ENCODE measurements around the gene HMCN1.

Gene HMCN1

GRCh38 chr1:185695299-185695698 is 38.9 kb upstream of the HMCN1 start:
- CTCF ChIA-PET: interaction anchor here (0.6 to 3.2 kb wide), 13 partner anchors 15 to 841 kb away, joined by 3 to 20 read pairs (median 3); partner anchors contain the start of gene HMCN1
- DNase-seq (ENCODE audit: low read depth, low spot score): no peak
- no peak for TF ChIP-seq CTCF (IDR thresholded peaks at IDR 0.05; ENCODE audit: insufficient read depth, low read length, missing control alignments)
- POLR2A ChIA-PET: no interaction called here
- no peak overlapping the region for H3K4me3 ChIP-seq (ENCODE audit: low read depth, low read length)

- POLR2A ChIA-PET: interaction anchor here (0.6 kb wide), 1 partner anchor 199 kb away, joined by 3 read pairs; no protein-coding TSS in a partner anchor
- CTCF ChIA-PET: interaction anchor here (0.7 to 3.2 kb wide), 9 partner anchors 9 to 514 kb away, joined by 3 to 20 read pairs (median 3); partner anchors contain the start of gene HMCN1
- no peak for DNase-seq (ENCODE audit: low read depth, low spot score)
- TF ChIP-seq CTCF (IDR thresholded peaks at IDR 0.05; ENCODE audit: insufficient read depth, low read length, missing control alignments): no peak
- no peak overlapping the region for H3K4me3 ChIP-seq (ENCODE audit: low read depth, low read length)
Observed at GRCh38 chr1:185696422-185697150, 37.6 kb upstream of the HMCN1 start.

GRCh38 chr1:185699874-185700273 is 34.3 kb upstream of the HMCN1 start:
- POLR2A ChIA-PET: no interaction called here
- no peak for DNase-seq (ENCODE audit: low read depth, low spot score)

GRCh38 chr1:185701650-185702049 is 32.5 kb upstream of the HMCN1 start:
- ChIA-PET POLR2A (no interaction called here), CTCF (interaction anchor here (0.7 to 1.6 kb wide), 2 partner anchors 16 to 18 kb away, joined by 3 to 13 read pairs; no protein-coding TSS in a partner anchor)
- TF ChIP-seq CTCF (IDR thresholded peaks at IDR 0.05; ENCODE audit: insufficient read depth, low read length, missing control alignments): no peak
- DNase-seq (ENCODE audit: low read depth, low spot score): no peak
- no peak overlapping the region for H3K4me3 ChIP-seq (ENCODE audit: low read depth, low read length)

More at GRCh38 chr1:185699874-185700273, 34.3 kb upstream of the HMCN1 start:
- no peak for TF ChIP-seq CTCF (IDR thresholded peaks at IDR 0.05; ENCODE audit: insufficient read depth, low read length, missing control alignments)
- CTCF ChIA-PET: no interaction called here
- H3K4me3 ChIP-seq (ENCODE audit: low read depth, low read length): no peak overlapping the region

GRCh38 chr1:185704181-185704580 is 30.0 kb upstream of the HMCN1 start:
- no peak for TF ChIP-seq CTCF (IDR thresholded peaks at IDR 0.05; ENCODE audit: insufficient read depth, low read length, missing control alignments)
- ChIA-PET POLR2A (no interaction called here), CTCF (interaction anchor here (1.2 kb wide), 1 partner anchor 16 kb away, joined by 4 read pairs; no protein-coding TSS in a partner anchor)
- no peak overlapping the region for H3K4me3 ChIP-seq (ENCODE audit: low read depth, low read length)
- no peak for DNase-seq (ENCODE audit: low read depth, low spot score)

GRCh38 chr1:185716095-185716494 is 18.1 kb upstream of the HMCN1 start:
- ChIA-PET POLR2A (no interaction called here), CTCF (no interaction called here)
- no peak for TF ChIP-seq CTCF (IDR thresholded peaks at IDR 0.05; ENCODE audit: insufficient read depth, low read length, missing control alignments)
- DNase-seq (ENCODE audit: low read depth, low spot score): no peak
- no peak overlapping the region for H3K4me3 ChIP-seq (ENCODE audit: low read depth, low read length)
